ENCODE data around the gene PRDM11.

The PRDM11 gene

DNA sequence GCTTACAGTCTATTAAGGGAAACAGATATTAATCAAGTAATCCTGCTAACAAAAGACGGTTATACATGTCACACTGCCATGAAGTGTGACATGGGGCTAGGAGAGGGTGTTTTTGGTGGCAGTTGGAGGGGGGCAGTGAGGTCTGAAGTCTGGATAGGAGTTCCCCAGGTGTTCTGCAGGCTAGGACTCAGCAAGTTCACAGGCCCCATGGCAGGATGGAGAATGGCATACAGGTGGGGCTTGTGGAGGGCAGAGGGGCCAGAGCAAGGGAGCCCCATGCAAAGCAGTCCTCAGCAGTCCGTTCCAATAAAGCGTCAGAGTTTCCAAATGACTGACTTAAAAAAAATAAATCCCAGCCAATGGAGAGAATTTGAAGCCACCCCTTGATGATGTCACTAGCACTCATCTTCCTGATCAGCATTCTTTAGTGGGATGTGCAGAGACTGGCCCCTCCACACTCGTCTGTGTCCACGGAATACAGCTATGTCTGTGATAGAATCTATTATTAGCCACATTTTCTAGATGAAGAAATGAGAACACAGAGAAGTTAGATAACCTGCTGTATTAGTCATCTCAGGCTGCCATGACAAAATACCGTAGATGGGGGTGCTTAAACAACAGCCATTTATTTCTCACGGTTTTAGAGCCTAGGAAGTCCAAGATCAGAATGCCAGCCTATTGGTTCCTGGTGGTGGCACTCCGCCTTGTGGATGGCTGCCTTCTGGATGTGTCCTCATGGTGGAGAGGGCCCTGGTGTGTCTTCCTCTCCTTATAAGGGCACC, 32.6 kb downstream of the PRDM11 start:
- DNase-seq: no peak

DNA sequence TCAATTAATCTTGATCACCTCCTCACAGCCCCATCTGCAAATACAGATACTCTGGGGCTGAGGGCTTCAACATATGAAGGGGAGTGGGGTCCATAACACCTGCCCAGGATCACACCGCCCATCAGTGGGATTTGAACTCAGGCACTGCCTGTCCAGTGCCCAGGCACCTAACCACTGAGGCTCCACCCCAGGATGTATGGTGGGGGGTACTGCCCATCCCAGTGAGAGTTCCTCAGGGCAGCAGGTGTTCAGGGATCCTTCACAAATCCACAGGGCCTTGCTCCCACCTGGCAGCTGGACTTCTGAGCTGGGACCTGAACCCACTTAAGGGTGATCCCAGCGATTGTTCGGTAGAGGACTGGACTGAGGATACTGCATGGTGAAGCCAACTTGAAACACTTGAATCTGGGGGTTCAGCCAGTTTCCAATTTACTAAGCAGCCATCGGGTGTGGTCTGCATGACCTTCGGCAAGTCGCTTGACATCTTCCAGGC, 33.3 kb downstream of the PRDM11 start:
- DNase-seq: no peak

DNA sequence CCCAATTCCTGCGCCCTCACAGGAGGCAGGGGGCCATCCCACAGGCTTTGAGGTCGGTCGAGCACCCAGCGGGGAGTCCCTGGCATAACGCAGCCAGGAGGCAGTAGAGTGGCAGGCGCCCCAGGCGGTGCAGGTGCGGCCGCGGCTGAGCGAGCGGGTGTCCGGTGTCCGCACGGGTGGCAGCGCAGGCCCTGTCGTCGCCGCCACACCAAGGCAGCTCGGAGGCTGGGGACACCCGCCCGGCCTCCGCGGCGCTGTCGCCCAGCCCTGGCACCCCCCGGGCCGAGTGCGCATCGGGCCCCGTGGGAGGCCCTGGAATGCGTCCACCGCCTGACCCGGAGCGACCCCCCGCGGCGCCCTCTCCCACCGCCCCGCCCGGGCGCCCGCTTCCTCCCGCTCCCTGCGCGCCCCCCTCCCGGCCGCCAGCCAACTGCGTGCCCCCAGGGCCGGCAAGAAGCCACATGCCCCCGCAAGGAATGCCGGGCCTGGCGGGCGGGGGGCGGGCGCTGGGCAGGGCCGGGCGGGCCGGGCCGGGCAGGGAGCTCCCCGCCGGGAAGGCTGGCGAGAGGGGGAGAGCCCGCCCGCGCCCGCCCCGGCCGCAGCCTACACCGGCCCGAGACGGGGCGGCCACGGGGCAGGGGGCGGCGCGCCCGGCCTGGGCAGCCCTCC, 33.9 kb downstream of the PRDM11 start:
- no peak for DNase-seq

GRCh38 chr11:45180848-45181192, 34.4 kb downstream of the PRDM11 start:
- DNase-seq: no peak

GRCh38 chr11:45181193-45181888, 34.9 kb downstream of the PRDM11 start:
- DNase-seq: no peak

- no peak for DNase-seq
These were observed 35.6 kb downstream of the PRDM11 start for GRCh38 chr11:45181889-45182550.

GRCh38 chr11:45182902-45183301, 36.5 kb downstream of the PRDM11 start:
- DNase-seq: no peak

- no peak for DNase-seq
These were observed 38.2 kb downstream of the PRDM11 start for GRCh38 chr11:45184640-45185039.

GRCh38 chr11:45185228-45185729, 38.8 kb downstream of the PRDM11 start:
- no peak for DNase-seq

- no peak for DNase-seq
These were observed 40.9 kb downstream of the PRDM11 start for GRCh38 chr11:45187375-45187774.

GRCh38 chr11:45188127-45188526, 41.7 kb downstream of the PRDM11 start:
- no peak for DNase-seq

GRCh38 chr11:45189230-45189629, 42.8 kb downstream of the PRDM11 start:
- DNase-seq: no peak

- DNase-seq: no peak
These were observed 47.3 kb downstream of the PRDM11 start for GRCh38 chr11:45193695-45194094.

DNA sequence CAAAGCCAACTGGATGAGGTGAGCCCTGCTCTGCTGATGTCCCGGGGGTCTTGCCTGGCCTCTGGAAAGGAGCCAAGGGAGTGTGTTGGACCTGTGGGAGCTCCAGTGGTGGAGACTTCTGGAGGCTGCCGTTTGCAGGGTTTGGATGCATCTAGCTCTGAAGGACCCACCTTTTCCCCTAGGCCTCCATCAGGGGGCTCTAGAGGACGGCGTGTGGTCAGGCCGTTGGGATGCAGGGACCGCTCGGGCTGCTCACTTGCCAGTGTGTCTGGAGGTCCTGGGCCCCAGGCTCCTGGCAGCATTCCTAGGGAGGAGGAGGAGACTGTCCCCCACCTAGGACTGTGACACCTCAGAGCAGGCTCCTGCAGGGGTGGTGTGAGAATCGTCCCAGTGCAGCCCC, 58.3 kb downstream of the PRDM11 start:
- DNase-seq: no peak

GRCh38 chr11:45205978-45206377, 59.5 kb downstream of the PRDM11 start:
- DNase-seq: no peak

GRCh38 chr11:45208135-45208534, 61.7 kb downstream of the PRDM11 start:
- peak; percentile 20 for DNase-seq

DNA sequence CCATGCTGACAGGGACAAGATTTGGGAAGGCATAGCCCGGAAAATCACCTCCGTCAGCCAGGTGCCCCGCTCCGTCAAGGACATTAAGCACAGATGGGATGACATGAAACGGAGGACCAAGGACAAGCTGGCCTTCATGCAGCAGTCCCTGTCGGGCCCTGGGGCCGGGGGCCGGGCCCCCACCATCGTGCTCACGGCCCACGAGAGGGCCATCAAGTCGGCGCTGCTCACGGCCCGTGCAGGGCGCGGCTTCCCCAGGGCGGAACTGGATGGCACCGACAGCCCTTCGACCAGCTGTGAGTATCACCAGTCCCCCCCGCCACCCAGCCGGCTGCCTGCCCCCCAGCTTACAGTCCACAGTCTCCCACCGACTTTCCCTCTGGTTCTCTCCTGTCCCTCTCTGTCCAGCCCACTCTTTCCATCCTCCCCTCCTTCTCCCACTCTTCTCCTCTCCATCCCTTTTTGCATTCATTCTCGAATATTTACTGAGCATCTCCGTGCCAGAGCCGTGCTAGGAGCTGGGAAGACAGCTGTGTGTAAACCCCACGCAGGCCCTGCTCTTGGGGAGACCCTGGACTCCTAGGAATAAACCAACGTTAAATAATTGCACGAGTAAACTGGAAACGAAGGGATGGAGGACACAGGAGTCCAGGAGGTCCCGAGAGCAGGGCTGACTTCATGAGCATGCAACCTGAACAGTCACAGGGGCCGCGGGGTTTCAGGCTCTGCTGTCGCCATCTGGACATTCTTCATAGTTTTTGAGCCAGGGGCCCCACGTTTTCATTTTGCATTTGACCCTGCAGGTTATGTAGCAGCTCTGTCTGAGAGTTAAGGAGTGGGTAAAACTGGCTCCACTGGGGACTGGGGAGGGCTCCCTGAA, 62.8 kb downstream of the PRDM11 start:
- no peak for DNase-seq

GRCh38 chr11:45209891-45210699, 63.7 kb downstream of the PRDM11 start:
- DNase-seq: peak; percentile 53

DNA sequence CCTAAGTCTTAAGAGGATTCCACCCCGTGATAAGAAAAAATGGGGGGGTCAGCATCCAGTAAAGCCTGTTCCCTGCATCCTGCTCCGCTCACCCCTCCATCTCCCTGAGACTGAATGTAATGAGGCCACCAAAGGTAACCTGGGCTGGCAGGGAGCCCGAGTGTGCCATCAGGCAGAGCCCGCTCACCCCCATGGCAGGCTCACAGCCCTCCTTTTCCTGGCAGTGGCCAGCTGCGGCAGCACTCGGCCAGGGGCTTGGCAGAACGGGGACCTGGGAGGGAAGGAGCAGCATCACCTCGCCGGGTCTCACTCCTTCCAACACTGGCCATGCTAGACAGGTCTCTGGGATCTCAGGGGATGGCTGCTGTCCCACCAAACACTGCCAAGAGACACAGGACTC, 64.4 kb downstream of the PRDM11 start:
- DNase-seq: no peak

- no peak for DNase-seq
These were observed 65.3 kb downstream of the PRDM11 start for GRCh38 chr11:45211732-45212131.
